Cardiac muscle cell (in vitro differentiated cells and primary cell): ENCODE data around the gene TP53RK. TPM values are rescaled to one million over a fixed set of nuclear protein-coding genes. Genes with fewer than 3 reads are reported as not detected.

Source experiments
- DNase-seq, 2 donors: peaks; one replicate each; pipeline versions ENCODE4 v3.0.0 to v3.0.0-alpha.2; 2010 to 2017; ENCODE audit warnings: low read depth in 1 of 2, low spot score in 1 of 2
- H3K27ac ChIP-seq: fragments of 200-600 bp; sonication (generic); 2 replicates; pipeline ENCODE4 v1.5.1; 2016
- H3K27me3 ChIP-seq: fragments of 200-600 bp; sonication (generic); 2 replicates; pipeline ENCODE4 v1.6.0; 2016; ENCODE audit warnings: control low read depth
- H3K36me3 ChIP-seq: fragments of 200-600 bp; sonication (generic); 2 replicates; pipeline ENCODE4 v1.5.1; 2016; ENCODE audit warnings: control low read depth
- H3K4me1 ChIP-seq: fragments of 200-600 bp; sonication (generic); 2 replicates; pipeline ENCODE4 v1.8.1; 2017; ENCODE audit warnings: low read depth, mild to moderate bottlenecking, mixed run types
- H3K4me3 ChIP-seq: fragments of 200-600 bp; sonication (generic); 2 replicates; pipeline ENCODE4 v1.5.1; 2016; ENCODE audit warnings: mild to moderate bottlenecking
- H3K9me3 ChIP-seq: fragments of 200-600 bp; sonication (generic); 2 replicates; pipeline ENCODE4 v1.5.1; 2017; ENCODE audit warnings: low read depth, mild to moderate bottlenecking, control low read depth
- CTCF ChIP-seq: IDR thresholded peaks from 2 replicates; pipeline ENCODE4 v1.5.1; 2012; ENCODE audit warnings: low read depth, mild to moderate bottlenecking, low read length
- polyA plus RNA-seq: library from polyadenylated mRNA; unstranded; fragments of >200 nt; fragmentation: Nextera tagmentation; extraction: Ambion mirVana; gene quantifications from 2 replicates; pipeline ENCODE4 v1.2.1, GENCODE V29; 2016
- total RNA-seq: library from RNA; depleted of rRNA; stranded (reverse); fragments of >200 nt; gene quantifications from 2 replicates; pipeline ENCODE4 v1.2.3, GENCODE V29; 2016

TP53RK gene
- total and polyA plus RNA-seq, 2 experiments from 2014 or later: 15.8 to 19.6 TPM

DNA sequence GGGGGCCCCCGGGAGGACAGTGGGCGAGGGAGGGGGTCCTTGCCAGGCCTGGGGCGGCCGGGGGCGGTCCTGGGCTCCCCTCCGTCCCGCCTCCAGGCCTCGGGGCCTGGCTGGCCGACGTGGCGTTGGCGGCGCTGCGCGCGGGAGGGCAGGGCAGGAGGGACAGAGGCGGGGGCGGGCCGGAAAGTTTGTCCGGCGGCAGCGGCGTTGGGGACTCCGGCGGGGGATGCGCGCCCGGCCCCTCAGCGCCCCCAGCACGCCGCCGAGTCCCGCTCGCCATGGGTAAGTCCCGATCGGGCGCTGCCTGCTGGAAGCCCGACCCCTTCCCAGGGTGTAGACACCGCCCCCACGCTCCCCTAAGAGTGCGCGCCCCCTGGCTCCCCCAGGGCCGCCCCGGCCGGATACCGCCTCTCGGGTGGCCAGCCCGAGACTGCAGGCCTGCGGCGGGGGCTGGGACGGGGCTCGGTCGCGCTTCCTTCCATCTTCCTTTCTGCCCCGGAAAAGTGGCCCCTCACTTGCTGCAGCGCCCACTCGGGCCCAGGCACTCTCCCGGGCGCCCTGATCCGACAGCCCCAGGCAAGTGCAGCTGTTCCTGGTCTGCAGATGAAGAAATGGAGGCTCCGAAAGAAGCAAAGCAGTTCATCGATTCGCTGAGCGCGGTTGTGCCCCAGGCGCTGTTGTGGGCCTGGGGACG lies 20.4 kb upstream of the TP53RK start, which contains the start of gene SLC2A10:
SLC2A10 (plus strand) TSS at position 191 of the 694 bp plus-strand sequence; CDS start at position 279, 88 bp downstream.
- H3K4me3 ChIP-seq: peak within 1 kb of the TSS; percentile 39
- peak; percentile 71 to 75 for DNase-seq
- TF ChIP-seq CTCF: peak; percentile 14
- no peaks in the 10 kb centered on the region for H3K36me3 ChIP-seq
- H3K27me3 ChIP-seq: no peaks in the 10 kb centered on the region
- no peak within 1 kb of the TSS for H3K27ac ChIP-seq
- no peaks in the 10 kb centered on the region for H3K4me1 ChIP-seq
- no peaks in the 10 kb centered on the region for H3K9me3 ChIP-seq

DNA sequence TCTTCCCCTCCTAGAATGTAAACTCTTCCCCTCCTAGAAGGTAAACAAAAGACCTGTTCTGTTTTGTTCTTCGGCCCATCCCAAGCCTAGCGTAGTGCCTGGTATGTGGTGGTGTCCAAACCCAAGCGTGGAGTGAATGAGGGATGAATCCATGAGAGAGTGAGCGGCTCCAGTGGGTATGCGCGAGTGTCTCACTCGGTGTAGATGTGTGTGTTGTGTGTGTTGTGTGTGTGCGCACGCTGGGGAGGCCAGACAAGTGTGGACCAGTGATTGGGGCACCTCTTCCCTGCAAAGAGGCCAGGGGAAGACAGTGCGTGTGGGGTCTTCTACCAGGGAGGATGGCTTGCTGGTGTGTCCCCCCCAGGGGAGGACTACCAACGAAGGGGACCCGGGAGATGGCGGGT lies 19.8 kb upstream of the TP53RK start:
- H3K4me1 ChIP-seq: no peaks in the 10 kb centered on the region
- no peak overlapping the region for H3K27ac ChIP-seq
- H3K27me3 ChIP-seq: no peaks in the 10 kb centered on the region
- DNase-seq: no peak
- no peaks in the 10 kb centered on the region for H3K36me3 ChIP-seq
- H3K4me3 ChIP-seq: peak overlapping the region; percentile 39
- H3K9me3 ChIP-seq: no peaks in the 10 kb centered on the region
- no peak for TF ChIP-seq CTCF

DNA sequence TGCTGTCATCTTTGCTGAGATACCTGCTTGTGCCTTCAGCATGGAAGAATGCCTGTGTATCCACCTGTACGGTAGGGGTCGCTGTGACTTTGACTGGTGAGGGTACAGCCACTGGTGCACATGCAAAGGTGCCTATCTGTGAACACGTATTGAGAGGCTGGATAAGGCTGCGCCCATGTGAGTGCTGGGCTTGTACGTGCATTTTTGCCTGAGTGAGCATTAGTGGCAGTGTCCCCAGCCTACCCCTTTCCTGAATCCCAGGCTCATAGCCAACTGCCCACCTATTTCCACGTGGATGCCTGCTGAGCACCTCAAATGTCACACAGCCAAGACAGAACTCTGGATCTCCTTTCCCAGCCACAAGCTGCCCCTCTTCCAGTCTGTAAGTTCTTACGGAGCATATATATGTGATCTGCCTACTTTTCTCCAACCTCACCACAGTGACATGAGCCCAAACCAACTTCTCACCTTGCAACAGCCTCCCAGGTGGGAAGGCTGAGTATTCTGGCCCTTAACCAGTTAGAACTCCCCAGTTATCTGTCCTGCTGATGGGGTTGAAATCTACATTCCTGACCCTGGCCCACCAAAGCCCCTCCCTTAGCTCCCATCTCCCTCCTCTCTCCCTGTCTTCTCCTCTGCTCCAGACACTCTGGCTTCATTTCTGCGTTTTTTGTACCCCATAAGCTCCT lies 19.1 kb upstream of the TP53RK start:
- Histone ChIP-seq H3K4me3 (no peak overlapping the region), H3K4me1 (no peaks in the 10 kb centered on the region), H3K27me3 (no peaks in the 10 kb centered on the region), H3K36me3 (no peaks in the 10 kb centered on the region), H3K27ac (no peak overlapping the region), H3K9me3 (no peaks in the 10 kb centered on the region)
- TF ChIP-seq CTCF: peak; percentile 5
- DNase-seq: no peak

DNA sequence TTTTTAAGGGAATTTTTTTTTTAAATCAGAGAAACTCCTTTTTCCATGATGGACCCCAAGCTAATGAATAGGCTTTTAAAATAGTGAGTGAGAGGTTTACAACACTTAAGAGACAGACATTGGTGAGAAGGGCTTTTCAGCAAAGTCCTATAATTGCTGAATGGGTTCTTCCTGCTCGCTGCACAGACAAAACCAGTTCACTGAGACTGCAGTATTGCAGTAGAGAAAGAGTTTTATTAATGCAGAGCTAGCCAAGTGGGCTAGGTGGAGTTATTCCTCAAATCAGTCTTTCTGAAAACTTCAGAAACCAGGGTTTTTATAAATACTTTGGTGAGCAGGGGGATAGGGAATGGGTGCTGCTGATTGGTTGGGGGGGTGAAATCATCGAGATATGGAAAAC lies 17.0 kb upstream of the TP53RK start:
- no peak for DNase-seq

DNA sequence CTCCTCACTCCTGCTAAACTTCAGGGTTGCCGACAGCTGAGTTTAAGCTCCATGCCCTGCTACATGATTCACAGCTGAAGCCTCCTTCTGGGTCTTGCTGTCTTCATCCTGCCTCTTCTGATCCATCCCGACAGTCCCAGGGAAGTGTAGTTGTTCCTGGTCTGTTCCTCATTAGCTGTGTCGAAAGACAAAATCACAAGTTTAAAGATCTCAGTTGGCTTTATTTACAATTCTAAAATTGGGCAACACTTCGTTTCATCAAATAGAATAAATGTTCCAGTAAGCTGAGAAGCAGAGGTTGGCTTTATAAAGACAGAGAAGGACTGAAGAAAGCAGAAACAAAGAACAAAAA lies 16.1 kb upstream of the TP53RK start:
- DNase-seq: no peak
- no peak overlapping the region for H3K27ac ChIP-seq
- no peaks in the 10 kb centered on the region for H3K9me3 ChIP-seq
- no peak overlapping the region for H3K4me3 ChIP-seq
- H3K4me1 ChIP-seq: no peaks in the 10 kb centered on the region
- no peaks in the 10 kb centered on the region for H3K36me3 ChIP-seq
- H3K27me3 ChIP-seq: no peaks in the 10 kb centered on the region
- no peak for TF ChIP-seq CTCF

More for the DNA sequence above, 17.0 kb upstream of the TP53RK start:
- Histone ChIP-seq H3K27ac (no peak overlapping the region), H3K4me3 (no peak overlapping the region), H3K9me3 (no peaks in the 10 kb centered on the region), H3K4me1 (no peaks in the 10 kb centered on the region), H3K36me3 (no peaks in the 10 kb centered on the region), H3K27me3 (no peaks in the 10 kb centered on the region)
- no peak for TF ChIP-seq CTCF
